Hypothalamus (tissue), 51 donors: ENCODE measurements around the gene PAX7.

Experiments used
- DNase-seq, 51 donors: peaks; one replicate each; lab custom pipeline; 2025; lab: John Stamatoyannopoulos, UW

PAX7 gene

GRCh38 chr1:18697541-18697940 is 66.9 kb downstream of the PAX7 start:
- DNase-seq = no peak

DNA sequence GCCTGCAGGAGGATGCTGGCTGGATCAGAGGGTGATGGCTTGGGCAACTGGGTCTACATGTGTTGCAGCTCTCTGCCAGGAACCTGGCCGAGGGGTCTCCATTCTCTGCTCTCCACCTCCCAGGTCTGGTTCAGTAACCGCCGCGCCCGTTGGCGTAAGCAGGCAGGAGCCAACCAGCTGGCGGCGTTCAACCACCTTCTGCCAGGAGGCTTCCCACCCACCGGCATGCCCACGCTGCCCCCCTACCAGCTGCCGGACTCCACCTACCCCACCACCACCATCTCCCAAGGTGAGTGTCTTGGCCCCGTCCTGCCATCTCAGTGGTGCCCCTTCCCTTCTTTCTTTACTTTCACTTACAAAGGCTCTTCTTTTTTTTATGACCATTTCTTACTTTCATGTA is 69.9 kb downstream of the PAX7 start:
- no peak for DNase-seq

DNA sequence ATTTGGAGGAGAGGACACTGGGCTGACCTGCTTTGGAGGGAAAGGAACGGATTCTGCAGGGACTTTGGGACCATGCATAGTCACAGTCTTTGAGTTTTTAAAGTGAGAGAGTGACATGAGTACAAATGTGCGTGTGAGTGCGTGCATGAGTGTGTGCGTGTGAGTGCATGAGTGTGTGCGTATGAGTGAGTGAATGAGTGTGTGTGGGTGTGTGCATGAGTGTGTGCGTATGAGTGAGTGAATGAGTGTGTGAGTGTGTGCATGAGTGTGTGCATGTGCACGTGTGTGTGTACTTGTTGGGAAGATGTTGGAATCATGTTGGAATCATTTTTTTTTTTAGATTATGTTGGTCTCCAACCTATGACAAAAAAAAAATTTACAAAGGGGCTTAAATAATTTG is 70.5 kb downstream of the PAX7 start:
- DNase-seq = no peak

DNA sequence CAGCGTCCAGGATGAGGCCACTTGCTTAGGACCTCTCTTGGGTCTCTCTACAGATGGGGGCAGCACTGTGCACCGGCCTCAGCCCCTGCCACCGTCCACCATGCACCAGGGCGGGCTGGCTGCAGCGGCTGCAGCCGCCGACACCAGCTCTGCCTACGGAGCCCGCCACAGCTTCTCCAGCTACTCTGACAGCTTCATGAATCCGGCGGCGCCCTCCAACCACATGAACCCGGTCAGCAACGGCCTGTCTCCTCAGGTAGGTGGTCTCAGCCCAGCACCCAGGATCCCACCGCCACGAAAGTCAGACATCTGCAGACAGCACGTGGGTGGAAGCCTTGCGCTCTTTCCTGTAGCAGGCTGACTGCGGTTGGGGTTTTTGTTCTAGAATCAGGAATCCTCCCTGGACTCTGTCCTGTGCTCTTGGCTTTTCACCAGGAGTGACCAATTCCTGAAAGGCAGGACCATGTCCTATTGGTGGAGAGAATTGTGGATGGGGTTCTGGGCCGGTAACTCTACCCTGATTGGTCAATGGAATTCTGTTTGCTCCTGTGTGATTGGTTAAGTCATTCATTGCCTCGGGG is 72.5 kb downstream of the PAX7 start:
- DNase-seq = peak in 9 of 51 donors; percentile 3 to 35 (median 9)

DNA sequence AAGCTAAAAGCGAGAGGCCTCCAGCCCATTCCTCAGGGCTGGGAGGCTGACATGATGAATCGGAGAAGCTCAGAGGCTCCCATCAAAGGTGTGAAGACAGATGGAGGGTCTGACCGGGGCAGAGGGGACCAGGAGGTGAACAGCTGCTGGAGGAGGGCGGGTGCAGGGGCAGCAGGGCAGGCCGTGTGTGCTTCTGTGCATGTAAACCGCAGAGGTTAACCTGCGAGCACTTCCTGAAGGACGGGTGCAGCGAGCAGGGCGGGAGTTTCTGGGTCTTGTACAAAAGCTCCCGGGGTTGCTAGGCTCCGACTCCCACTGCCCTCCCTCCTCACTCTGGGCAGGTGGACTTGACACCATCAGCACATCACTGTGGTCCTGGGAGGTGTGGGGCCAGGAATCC is 75.2 kb downstream of the PAX7 start:
- DNase-seq = no peak

DNA sequence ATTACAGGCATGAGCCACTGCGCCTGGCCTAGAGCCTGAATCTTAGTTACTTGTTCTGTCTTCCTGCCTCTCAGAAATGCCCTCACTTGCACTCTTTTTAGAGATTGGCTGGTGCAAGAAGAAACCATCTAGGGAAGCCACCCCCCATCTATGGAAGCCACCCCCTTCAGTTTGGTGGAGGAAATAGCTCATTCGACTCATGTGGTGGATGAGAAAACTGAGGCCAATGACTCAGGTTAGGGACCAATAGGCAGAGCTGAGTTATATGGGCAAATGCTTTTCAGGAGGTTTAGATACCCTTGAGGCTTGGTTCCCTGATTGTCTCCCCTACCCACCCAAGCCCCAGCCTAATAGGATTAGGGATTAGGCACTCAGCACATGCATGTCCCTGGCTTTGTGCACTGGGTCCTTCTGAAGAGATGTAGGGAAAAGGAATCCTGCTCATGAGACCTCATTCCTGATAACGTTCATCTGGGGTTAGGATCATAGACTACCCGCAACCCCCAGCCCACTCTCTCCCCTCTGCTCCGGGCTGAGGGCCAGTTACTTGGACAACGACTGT is 77.1 kb downstream of the PAX7 start:
- no peak for DNase-seq

DNA sequence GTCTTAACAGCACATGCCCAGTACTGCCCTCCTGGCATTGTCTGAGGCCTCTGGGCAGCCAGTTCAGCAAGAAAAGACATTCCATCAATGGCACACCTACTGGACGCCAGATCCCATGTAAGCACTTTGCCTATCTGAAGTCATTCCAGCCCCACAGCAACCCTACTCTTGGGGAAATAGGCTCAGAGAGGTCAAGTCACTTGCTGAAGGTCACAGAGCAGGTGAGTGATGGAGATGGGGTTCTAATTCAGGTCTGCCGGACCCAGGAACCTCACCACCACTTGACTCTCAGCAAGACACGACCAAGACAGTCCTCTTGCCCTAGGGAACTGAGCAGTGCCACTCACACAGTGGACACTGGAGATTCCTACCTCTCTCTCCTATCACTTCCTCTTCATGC is 79.4 kb downstream of the PAX7 start:
- no peak for DNase-seq

DNA sequence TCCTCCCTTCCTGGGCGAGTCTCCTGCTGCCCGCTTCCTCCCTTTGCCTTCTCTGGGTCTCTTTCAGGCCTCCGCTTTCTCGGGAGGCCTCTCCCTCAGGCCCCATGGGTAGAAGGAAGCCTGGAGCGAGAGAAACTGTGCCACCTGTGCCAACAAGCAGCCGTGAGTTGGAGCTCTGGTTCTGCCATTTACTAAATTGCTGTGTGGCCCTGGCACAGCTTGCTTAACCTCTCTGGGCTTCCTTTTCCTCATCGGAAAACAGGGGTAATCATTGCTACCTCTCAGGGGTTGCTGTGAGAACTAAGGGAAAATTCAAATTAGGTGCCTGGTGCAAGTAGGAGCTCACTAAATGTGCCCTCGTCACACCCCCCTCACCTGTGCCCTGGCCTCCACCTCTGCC is 80.4 kb downstream of the PAX7 start:
- no peak for DNase-seq

DNA sequence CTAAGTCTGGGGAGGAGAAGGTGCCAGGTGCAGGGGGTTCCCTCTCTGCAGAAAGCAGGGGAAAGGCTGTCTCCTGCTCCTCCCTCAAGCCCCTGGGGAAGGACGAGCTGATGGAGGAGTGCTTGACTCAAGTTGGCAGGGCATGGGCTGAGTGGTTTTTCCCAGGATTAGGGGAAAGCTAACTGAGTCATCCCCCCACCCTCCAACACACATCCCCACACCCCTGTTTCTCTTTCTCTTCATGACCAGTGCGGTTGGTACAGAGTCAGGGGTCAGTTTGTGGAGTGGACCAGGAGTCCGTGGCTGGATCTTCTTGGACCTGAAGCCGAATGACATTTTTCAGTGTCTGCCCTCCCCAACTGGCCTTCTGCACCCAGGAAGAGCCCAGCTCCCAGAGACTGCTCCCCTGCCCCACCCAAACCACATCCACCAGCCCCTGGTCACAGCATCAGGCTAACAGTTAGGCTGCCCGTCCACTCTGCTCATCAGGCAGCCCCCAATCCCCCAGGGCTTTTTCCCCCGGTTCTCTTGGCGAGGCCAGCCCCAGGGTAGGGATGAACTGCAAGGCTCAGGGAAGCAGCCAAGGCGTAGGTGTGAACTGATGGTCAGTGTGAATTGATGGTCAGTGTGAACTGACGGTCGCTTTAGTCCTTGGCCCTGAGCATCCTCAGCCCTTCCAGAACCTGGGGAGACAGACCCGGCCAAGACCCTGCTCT is 81.0 kb downstream of the PAX7 start:
- no peak for DNase-seq

DNA sequence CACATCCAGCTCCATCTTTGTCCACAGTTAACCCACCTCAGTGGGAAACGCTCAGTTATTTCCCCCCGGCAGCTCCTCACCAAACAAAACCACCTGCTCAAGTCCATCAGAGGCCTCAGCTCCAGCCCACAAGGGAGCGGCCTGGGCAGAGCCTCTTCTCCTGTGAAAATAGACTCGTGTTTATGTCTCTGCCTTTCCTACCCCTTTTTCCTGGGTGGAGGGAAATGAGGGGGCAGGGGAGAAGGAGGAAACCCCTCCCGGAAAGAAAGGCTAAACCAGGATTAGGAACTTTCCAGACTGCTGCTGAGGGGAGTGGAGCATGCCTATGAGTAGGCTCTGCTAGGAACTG is 81.6 kb downstream of the PAX7 start:
- DNase-seq = no peak

DNA sequence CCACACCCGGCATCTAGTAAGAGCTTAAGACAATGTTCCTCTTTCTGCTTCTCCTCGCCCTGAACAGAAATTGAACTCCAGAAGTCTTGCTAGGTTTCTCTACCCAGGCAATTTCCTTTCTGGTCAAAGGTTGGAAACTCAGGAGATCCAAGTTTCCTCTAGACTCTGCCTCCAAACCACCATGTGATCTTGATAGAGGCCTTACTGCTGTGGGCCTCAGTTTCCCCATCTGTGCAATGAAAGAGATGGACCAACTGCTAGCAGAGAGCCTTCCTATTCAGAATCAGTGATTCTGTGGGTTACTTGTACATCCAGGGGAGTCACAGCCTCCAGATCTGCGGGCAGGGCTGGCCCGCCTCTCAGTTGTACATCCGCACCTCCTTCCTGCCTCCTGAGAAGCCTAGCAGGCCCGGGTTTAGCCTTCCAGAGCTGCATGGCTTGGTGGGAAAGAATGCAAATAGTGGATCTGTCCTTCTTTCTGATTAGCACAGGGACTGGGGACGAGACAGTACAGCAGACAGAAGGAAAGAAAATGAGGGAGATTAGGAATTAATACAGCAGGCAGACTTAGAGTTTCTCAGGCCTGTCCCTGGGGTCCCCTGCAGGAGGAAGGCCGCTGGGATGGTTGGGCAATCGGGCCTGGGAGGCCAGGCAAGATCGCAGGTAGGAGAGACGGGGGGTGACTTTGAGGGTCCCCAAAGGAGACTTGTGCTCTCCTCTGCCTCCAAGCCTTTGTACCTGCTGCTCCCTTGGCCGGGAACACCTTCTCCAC is 83.9 kb downstream of the PAX7 start:
- DNase-seq = no peak

- no peak for DNase-seq
These were observed 85.6 kb downstream of the PAX7 start for GRCh38 chr1:18716112-18716784.

GRCh38 chr1:18716785-18717678 is 86.4 kb downstream of the PAX7 start:
- no peak for DNase-seq

DNA sequence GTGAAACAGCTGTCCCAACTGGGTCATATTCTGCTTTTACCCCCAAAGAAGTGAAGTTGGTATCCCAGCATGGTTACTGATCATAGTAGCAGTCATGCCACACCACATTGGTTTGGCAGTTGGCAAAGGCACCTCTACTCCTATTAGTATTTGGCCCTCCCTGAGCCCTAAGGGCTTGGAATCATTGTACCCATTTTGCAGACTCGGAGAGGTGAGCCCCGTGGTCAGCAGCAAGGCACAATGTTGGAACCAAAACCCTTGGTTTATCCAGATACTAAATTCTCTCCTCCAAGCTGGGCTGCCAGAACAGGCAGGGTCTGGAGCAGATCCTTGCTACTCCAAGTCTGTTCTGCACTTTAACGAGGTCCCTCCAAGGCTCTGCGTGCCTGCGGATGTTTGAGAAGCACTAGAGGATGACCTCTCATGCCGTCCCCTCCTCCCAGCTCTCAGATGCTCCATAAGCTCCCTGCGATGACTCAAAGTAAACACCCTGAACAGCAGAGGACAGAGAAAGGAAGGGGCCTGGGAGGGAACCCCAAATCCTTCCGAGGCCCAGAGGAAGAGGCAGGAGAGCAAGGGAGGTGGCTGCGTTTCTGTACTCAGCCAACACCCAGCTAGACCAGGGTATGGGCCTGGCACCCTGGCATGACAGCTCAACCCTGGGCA is 89.3 kb downstream of the PAX7 start:
- DNase-seq = no peak

- no peak for DNase-seq
These were observed 90.4 kb downstream of the PAX7 start for GRCh38 chr1:18721041-18721440.

GRCh38 chr1:18721776-18722175 is 91.1 kb downstream of the PAX7 start:
- DNase-seq = no peak

DNA sequence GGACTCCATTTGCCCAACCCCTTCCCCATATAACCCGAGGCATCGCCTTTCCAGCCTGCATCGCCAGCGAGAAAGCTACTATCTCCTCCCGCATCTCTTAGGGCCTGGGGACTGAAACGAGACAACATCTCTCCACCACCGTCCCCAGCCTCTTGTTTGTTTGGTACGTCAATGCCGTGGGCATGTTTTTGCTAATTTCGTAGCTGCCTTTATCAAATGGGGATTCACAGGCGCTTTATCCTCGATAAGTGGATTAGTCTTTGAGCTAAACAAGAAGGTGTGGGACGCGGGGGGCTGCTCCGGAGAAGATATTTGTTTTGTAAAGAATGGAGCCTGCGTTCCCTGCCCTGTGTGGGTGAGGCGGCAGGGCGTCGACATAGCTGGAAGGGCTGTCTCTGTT is 91.6 kb downstream of the PAX7 start:
- DNase-seq = no peak

- DNase-seq = no peak
These were observed 92.6 kb downstream of the PAX7 start for GRCh38 chr1:18723206-18723605.

GRCh38 chr1:18723701-18724411 is 93.2 kb downstream of the PAX7 start:
- peak in 6 of 51 donors; percentile 5 to 26 (median 8) for DNase-seq
